Bronchial epithelial cell (primary cell): ENCODE results near the gene EEFSEC. TPM values are rescaled to one million over a fixed set of nuclear protein-coding genes. Genes with fewer than 3 reads are reported as not detected.

Experiments
- DNase-seq: peaks from one replicate; pipeline ENCODE4 v3.0.0-alpha.2; 2010; ENCODE audit warnings: low read depth
- FAIRE-seq: peaks from 2 replicates; lab custom pipeline; 2011; peaks lifted over from hg19 to GRCh38; lab: Jason Lieb, UNC
- H3K27me3 ChIP-seq: 2 replicates; pipeline ENCODE4 v1.5.1; 2011; ENCODE audit warnings: low read length; ENCODE audit not compliant: control insufficient read depth, insufficient read depth
- H3K36me3 ChIP-seq: 2 replicates; pipeline ENCODE4 v1.5.1; 2011; ENCODE audit warnings: low read length; ENCODE audit not compliant: control insufficient read depth, insufficient read depth
- H3K4me3 ChIP-seq: 2 replicates; pipeline ENCODE4 v1.5.1; 2011; ENCODE audit warnings: mild to moderate bottlenecking, low read depth, low read length, control low read depth
- CTCF ChIP-seq: IDR thresholded peaks from 2 replicates; pipeline ENCODE4 v1.5.1; 2011; ENCODE audit warnings: mild to moderate bottlenecking, moderate library complexity, low read length, control low read depth, inconsistent platforms; ENCODE audit not compliant: insufficient read depth, severe bottlenecking
- total RNA-seq: library from RNA; depleted of rRNA; stranded (reverse); fragments of >200 nt; gene quantifications from 2 replicates; pipeline ENCODE4 v1.2.1, GENCODE V29; 2014

The EEFSEC gene
- total RNA-seq, 1 donor from 2014 or later = 3.7 TPM

GRCh38 chr3:128327606-128328031 is 174.3 kb downstream of the EEFSEC start:
- peaks cover 2% of the 10 kb centered on the region for H3K36me3 ChIP-seq
- no peaks in the 10 kb centered on the region for H3K27me3 ChIP-seq
- FAIRE-seq (no peak), DNase-seq (no peak)
- H3K4me3 ChIP-seq = no peak overlapping the region
- no peak for TF ChIP-seq CTCF

GRCh38 chr3:128328546-128329458 is 175.5 kb downstream of the EEFSEC start:
- FAIRE-seq = no peak
- no peak for DNase-seq

DNA sequence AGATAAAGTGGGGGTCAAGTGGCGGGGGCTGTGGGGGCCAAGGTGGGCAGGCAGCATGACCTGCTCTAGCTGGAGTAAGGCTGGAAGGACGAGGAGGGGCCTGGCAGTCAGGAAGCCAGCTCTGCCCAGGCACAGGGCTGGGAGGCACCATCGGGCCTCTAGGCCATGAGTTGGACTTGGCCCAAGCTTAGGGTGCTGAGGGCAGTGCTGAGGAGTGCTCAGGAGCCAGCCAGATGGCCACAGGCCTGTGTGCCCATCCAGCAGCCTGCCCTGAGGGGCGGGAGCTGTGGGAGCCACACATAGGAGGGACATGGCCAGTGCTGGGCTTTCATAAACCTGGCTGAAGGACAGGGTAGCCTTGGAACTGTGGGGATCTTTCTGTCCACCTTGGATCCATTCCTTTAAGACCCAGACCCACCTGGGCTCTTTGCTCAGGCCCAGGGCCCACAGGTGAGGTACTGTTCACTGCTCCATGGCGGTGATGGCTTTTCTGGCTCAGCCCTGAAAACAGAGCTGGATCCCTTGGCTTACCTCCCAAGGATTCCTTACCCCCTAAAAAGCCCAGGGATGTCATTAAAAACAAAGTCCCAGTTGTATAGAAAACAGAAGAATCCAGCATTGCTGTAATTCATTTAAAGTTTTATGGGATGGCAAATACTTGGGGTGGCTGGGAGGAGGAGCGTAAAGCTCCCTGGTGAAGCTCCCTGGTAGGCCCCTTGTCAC is 176.4 kb downstream of the EEFSEC start:
- peak; percentile 80 for FAIRE-seq
- Histone ChIP-seq H3K36me3 (peaks cover 2% of the 10 kb centered on the region), H3K4me3 (no peak overlapping the region), H3K27me3 (no peaks in the 10 kb centered on the region)
- no peak for DNase-seq
- no peak for TF ChIP-seq CTCF

More at GRCh38 chr3:128328546-128329458, 175.5 kb downstream of the EEFSEC start:
- peaks cover 2% of the 10 kb centered on the region for H3K36me3 ChIP-seq
- TF ChIP-seq CTCF = no peak
- H3K27me3 ChIP-seq = no peaks in the 10 kb centered on the region
- no peak overlapping the region for H3K4me3 ChIP-seq

GRCh38 chr3:128330214-128330842 is 177.0 kb downstream of the EEFSEC start:
- H3K27me3 ChIP-seq = no peaks in the 10 kb centered on the region
- DNase-seq = no peak
- no peak for TF ChIP-seq CTCF
- peaks cover 2% of the 10 kb centered on the region for H3K36me3 ChIP-seq
- H3K4me3 ChIP-seq = no peak overlapping the region
- FAIRE-seq = no peak

GRCh38 chr3:128334086-128334645 is 180.9 kb downstream of the EEFSEC start:
- no peaks in the 10 kb centered on the region for H3K36me3 ChIP-seq
- no peaks in the 10 kb centered on the region for H3K27me3 ChIP-seq
- TF ChIP-seq CTCF = no peak
- no peak overlapping the region for H3K4me3 ChIP-seq
- FAIRE-seq = no peak
- no peak for DNase-seq
